HG02870 (cell line): ENCODE data around the gene CCDC3.
"Not testable (repeated sequence)": the region's sequence is repeated elsewhere in the genome, so short reads cannot be mapped to it uniquely, and the experiment has no call there.

Experiments used
- ATAC-seq: cut with Tn5 transposase; IDR thresholded peaks from one replicate; pipeline ENCODE4 v1.9.1; 2021; ENCODE audit warnings: mild to moderate bottlenecking, moderate library complexity; ENCODE audit not compliant: unreplicated experiment

Gene CCDC3

DNA sequence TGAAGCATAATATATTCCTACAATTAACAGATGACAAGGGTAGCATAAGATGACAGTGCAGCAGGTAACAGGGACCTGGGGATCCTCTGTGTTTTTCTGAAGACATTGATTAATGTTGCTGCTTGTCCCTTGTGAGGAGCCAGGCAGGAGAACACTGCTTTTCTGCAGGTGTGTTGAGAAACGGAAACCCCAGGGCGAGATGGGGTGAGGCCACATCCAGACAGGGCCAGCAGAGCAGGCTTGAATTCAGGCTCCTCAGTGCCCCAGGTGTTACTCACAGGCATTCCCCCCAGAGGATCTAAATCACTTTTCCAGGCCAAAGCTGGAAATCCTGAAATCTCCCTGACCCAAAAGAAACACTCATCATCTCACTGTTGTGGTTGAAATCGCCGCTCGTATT is 105.3 kb downstream of the CCDC3 start:
- ATAC-seq = no peak

DNA sequence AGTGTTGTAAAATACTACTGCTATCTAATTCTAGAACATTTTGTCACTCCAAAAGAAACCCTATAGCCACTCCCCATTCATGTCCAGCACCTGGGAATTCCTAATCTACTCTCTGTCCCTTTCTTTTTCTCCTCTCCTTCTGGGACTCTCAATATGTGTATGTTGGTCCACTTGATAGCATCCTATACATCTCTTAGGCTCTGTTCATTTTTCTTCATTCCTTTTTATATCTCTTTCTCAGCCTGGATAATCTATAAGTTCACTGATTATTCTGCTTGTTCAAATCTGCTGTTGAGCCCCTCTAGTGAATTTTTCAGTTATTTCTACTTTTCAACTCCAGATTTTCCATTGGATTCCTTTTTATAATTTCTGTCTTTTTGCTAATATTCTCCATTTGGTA is 108.6 kb downstream of the CCDC3 start:
- no peak for ATAC-seq

DNA sequence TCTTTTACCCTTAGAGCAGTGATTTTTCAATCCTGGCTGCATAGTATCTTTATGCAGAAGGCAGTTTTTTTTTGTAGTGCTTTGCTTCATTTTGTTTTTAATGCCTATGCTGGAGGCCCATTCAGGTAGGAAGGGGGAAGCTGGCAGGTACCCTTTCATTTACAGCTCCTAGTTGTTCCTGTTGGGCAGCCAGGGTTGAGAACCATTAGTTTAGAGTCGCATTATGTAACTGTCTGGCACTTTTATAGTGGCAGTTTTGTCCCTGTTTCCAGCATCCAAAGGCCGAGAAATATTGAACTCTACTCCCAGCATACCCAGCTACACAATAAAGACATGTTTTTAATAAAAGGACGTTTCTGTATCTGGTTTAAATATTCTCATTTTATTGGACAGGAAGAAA is 110.6 kb downstream of the CCDC3 start:
- no peak for ATAC-seq

DNA sequence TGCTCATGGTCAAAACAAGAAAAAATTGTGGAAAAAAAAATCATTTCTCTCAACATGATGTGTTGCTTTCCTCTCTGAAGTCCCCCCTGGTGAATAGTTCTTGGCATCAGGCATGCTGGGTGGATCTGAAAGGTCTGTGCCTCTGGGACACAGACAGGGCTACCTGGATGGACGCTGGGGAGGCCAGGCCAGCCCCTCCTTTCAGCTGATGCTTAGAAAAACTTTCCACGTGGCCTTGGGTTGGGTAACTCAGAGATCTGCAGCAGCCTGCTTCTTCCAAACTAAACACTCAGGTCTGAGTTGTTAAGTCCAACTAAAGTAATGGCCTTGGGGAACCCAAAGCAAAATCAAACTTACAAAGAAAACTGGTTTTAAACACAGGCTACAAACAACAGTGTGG is 113.0 kb downstream of the CCDC3 start:
- no peak for ATAC-seq

- ATAC-seq = no peak
These were observed 113.7 kb downstream of the CCDC3 start for GRCh38 chr10:12887780-12888179.

DNA sequence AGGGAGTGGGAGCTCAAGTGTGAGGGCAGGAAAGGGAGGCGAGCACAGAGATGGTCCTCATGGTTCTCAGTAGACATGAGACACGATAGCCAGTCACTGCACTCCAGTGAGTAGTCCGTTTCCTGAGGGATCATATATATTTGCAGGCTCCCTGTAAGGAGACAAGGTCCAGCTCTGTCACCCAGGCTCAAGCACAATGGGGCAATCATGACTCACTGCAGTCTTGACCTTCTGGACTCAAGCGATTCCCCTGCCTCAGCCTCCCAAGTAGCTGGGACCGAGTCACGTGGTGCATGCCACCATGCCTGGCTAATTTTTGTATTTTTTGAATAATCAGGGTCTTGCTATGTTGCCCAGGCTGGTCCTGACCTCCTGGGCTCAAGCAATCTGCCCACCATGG is 116.7 kb downstream of the CCDC3 start:
- ATAC-seq = no peak

GRCh38 chr10:12880423-12880822 is 121.1 kb downstream of the CCDC3 start:
- no peak for ATAC-seq

DNA sequence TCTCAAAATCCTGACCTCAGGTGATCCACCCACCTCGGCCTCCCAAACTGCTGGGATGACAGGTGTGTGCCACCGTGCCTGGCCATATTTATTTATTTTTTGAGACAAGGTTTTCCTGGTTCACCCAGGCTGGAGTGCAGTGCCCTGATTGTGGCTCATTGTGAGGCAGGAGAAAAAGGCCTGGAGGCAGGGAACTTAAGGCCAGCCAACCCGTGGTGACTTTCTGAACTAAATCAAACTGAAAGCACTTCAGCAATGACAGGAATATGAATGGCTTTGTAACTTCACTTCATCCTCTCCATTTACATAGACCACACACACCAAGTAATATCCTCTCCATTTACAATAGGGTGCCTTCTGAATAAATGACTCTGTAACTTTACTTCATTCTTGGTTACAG is 124.4 kb downstream of the CCDC3 start:
- no peak for ATAC-seq

- ATAC-seq = no peak
These were observed 125.2 kb downstream of the CCDC3 start for GRCh38 chr10:12876266-12876665.

- ATAC-seq = no peak
These were observed 126.4 kb downstream of the CCDC3 start for GRCh38 chr10:12875100-12875499.

GRCh38 chr10:12874501-12874900 is 127.0 kb downstream of the CCDC3 start:
- no peak for ATAC-seq

GRCh38 chr10:12873172-12873571 is 128.3 kb downstream of the CCDC3 start:
- ATAC-seq = no peak

DNA sequence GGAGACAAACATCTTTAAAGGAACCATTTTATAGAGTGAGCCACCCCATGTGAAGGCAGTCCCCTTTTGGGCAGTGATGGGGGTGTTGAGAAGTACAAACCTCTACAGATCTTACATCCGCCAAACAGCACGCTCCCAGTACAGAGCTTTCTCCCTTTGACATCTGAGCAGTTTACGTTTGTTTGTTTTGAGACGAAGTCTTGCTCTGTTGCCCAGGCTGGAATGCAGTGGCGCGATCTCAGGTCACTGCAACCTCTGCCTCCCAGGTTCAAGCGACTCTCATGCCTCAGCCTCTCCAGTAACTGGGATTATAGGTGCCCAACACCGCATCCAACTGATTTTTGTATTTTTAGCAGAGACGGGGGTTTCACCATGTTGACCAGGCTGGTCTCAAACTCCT is 128.9 kb downstream of the CCDC3 start:
- ATAC-seq = no peak

DNA sequence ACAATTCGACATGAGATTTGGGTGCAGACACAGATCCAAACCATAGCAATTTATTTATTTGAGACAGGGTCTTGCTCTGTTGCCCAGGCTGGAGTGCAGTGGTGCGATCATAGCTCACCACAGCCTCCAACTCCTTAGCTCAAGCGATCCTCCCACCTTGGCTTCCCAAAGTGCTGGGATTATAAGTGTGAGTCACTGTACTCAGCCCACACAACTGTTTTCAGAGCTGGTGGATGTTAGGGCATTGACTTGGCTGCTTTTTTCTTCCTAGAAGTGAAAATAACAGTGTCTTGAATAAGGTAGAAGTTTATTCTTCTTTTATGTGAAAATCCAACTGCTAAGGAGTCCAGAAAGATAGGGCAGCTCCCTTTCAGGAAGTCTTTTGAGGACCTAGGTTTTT is 132.1 kb downstream of the CCDC3 start:
- no peak for ATAC-seq

GRCh38 chr10:12868229-12868628 is 133.3 kb downstream of the CCDC3 start:
- no peak for ATAC-seq

GRCh38 chr10:12865515-12865914 is 136.0 kb downstream of the CCDC3 start:
- ATAC-seq = not testable (repeated sequence)

GRCh38 chr10:12862459-12862858 is 139.1 kb downstream of the CCDC3 start:
- ATAC-seq = no peak

DNA sequence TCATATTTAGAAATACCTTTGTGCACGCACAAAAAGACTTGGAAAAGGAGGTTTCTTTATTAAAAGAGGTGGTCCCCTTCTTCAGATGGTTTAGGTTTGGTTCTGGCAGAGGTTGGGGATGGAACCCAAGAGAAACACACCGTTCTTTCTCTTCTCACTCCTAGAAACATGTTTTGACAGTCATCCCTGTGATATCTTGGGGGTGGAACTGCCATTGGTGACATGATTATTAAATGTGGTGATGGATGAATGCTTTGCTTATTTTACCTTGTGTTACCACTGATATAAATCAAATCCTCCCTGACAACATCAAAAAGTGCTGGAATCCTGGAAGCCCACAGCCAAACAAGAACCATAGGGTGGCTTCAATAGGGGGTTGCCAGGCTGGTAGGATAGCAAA is 146.5 kb downstream of the CCDC3 start:
- ATAC-seq = no peak

DNA sequence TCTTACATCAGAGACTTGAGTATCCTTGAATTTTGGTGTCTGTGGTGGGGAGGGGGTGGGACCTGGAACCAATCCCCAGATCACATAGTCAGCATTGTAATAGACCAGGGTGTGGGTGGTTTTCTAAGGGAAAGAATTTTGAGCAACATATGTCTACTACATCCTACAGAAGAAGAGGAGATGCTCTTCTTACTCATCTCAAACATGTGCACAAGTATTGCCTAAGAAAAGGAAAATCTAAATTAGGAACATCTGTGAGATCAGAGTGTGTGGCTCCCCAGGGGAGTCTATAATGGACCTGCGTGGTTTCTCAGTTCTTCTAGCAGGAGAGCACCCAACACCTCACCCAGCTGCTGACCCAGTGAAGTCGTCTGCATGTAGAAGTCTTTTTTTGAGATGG is 148.8 kb downstream of the CCDC3 start:
- ATAC-seq = no peak

GRCh38 chr10:12849319-12850181 is 152.0 kb downstream of the CCDC3 start:
- ATAC-seq = no peak

GRCh38 chr10:12848439-12849173 is 152.9 kb downstream of the CCDC3 start:
- ATAC-seq = no peak

- no peak for ATAC-seq
These were observed 154.0 kb downstream of the CCDC3 start for GRCh38 chr10:12847361-12847975.
